Vagina (tissue), 2 donors: ENCODE measurements around the gene TMEM139.

Experiments
- CTCF ChIP-seq, 3 experiments: fragments of 450-650 bp in 2 of 3; fragments of 200-600 bp in 1 of 3; sonication (generic) in 1 of 3; IDR thresholded peaks; one replicate each; pipeline ENCODE4 v1.5.1; 2017 to 2019; ENCODE audit warnings: antibody characterized with exemption in 3 of 3, mild to moderate bottlenecking in 2 of 3, moderate library complexity in 2 of 3
- POLR2A ChIP-seq, 2 donors: fragments of 450-650 bp; IDR thresholded peaks; one replicate each; pipeline ENCODE4 v1.6.1; 2017; ENCODE audit warnings: antibody characterized with exemption in 2 of 2, mild to moderate bottlenecking in 2 of 2, moderate library complexity in 2 of 2

GRCh38 chr7:143243111-143243510 lies 41.6 kb upstream of the TMEM139 start:
- no peak for TF ChIP-seq CTCF (IDR thresholded peaks at IDR 0.05)
- TF ChIP-seq POLR2A (IDR thresholded peaks at IDR 0.05): no peak
